CD4-positive, alpha-beta T cell (primary cell): ENCODE data around the gene HS2ST1. TPM values are rescaled to one million over a fixed set of nuclear protein-coding genes. Genes with fewer than 3 reads are reported as not detected.
"Not testable (repeated sequence)": the region's sequence is repeated elsewhere in the genome, so short reads cannot be mapped to it uniquely, and the experiment has no call there.

ENCODE experiments used
- ATAC-seq: fragments of 200-7000 bp; cut with Tn5 transposase; one replicate; pipeline ENCODE4 v1.10.0; 2022; ENCODE audit warnings: mild to moderate bottlenecking; ENCODE audit not compliant: poor library complexity
- CTCF ChIA-PET: fragments of 350-600 bp; sonication (Branson Sonifier 250); formaldehyde crosslinking; loops from one replicate; lab custom pipeline; 2021; ENCODE audit warnings: antibody characterized with exemption, inconsistent platforms; lab: Charles Lee
- POLR2A ChIA-PET: fragments of 350-600 bp; sonication (Branson Sonifier 250); formaldehyde crosslinking; loops from one replicate; lab custom pipeline; 2021; ENCODE audit warnings: antibody characterized with exemption, inconsistent platforms; lab: Charles Lee
- DNase-seq, 14 experiments: peaks; one replicate each; pipeline ENCODE4 v3.0.0-alpha.2; 2013 to 2020; ENCODE audit warnings: mixed read lengths in 2 of 14
- H3K27ac ChIP-seq, 2 donors: one replicate each; pipeline versions ENCODE4 v1.5.1 to v1.7.0; 2013; ENCODE audit warnings: low read length in 2 of 2, low read depth in 1 of 2, mild to moderate bottlenecking in 1 of 2
- H3K27me3 ChIP-seq, 2 experiments: 1 replicate in 1 of 2; 2 replicates in 1 of 2; pipeline versions ENCODE4 v1.6.1 to v1.7.0; 2013; ENCODE audit warnings: low read length in 2 of 2, control low read depth in 1 of 2, mild to moderate bottlenecking in 1 of 2, moderate library complexity in 1 of 2; ENCODE audit not compliant: insufficient read depth in 2 of 2, control insufficient read depth in 1 of 2
- H3K36me3 ChIP-seq: one replicate; pipeline ENCODE4 v1.6.1; 2013; ENCODE audit warnings: low read length, control low read depth; ENCODE audit not compliant: insufficient read depth
- H3K4me1 ChIP-seq: one replicate; pipeline ENCODE4 v1.6.1; 2013; ENCODE audit warnings: low read length, control low read depth; ENCODE audit not compliant: insufficient read depth
- H3K4me3 ChIP-seq: one replicate; pipeline ENCODE4 v1.5.1; 2013; ENCODE audit warnings: mild to moderate bottlenecking, low read length, moderate library complexity
- H3K9me3 ChIP-seq, 2 experiments: 1 replicate in 1 of 2; 2 replicates in 1 of 2; pipeline versions ENCODE4 v1.6.1 to v1.7.0; 2013; ENCODE audit warnings: low read length in 2 of 2, mild to moderate bottlenecking in 2 of 2, control low read depth in 1 of 2, moderate library complexity in 1 of 2; ENCODE audit not compliant: control insufficient read depth in 1 of 2, insufficient read depth in 1 of 2
- H3K27ac Mint-ChIP-seq: one replicate; pipeline ENCODE4 v1.8.0; 2020; ENCODE audit warnings: mixed read lengths
- H3K27me3 Mint-ChIP-seq: one replicate; pipeline ENCODE4 v1.8.0; 2021; ENCODE audit warnings: mixed read lengths
- H3K36me3 Mint-ChIP-seq: one replicate; pipeline ENCODE4 v1.8.0; 2021; ENCODE audit warnings: low read depth, mixed read lengths
- H3K4me1 Mint-ChIP-seq: one replicate; pipeline ENCODE4 v1.8.0; 2021; ENCODE audit warnings: low read depth, mixed read lengths
- H3K4me3 Mint-ChIP-seq: one replicate; pipeline ENCODE4 v1.8.0; 2020; ENCODE audit warnings: mild to moderate bottlenecking, mixed read lengths
- H3K9me3 Mint-ChIP-seq: one replicate; pipeline ENCODE4 v1.8.0; 2020; ENCODE audit warnings: mixed read lengths
- CTCF ChIP-seq: fragments of 200-600 bp; IDR thresholded peaks from one replicate; pipeline ENCODE4 v1.8.0; 2022; ENCODE audit warnings: antibody characterized with exemption, mild to moderate bottlenecking
- intact Hi-C, 2 experiments: fragments of 100-400 bp; cut with DNase I in 1 of 2; cut with micrococcal nuclease in 1 of 2; formaldehyde crosslinking; loops; one replicate each; pipeline versions ENCODE4 v1.15.1 to v1.9.0; 2023 to 2025; cut with DNase I, micrococcal nuclease
- total RNA-seq, 174 experiments: library from RNA in 2 of 174; stranded (reverse) in 2 of 174; gene quantifications; one replicate each; pipeline ENCODE4 v1.2.3 and lab custom pipeline; 2021 to 2026

The HS2ST1 gene
- total RNA-seq, 2 experiments from 2014 or later, result 6.7 to 6.9 TPM

- intact Hi-C loops, result no loop called here
- H3K27ac ChIP-seq, result no peak overlapping the region
- H3K4me1 ChIP-seq, result no peaks in the 10 kb centered on the region
- Mint-ChIP-seq H3K27me3 (no peaks in the 10 kb centered on the region), H3K36me3 (no peaks in the 10 kb centered on the region), H3K9me3 (no peaks in the 10 kb centered on the region), H3K27ac (no peak overlapping the region), H3K4me1 (peaks cover 9% of the 10 kb centered on the region), H3K4me3 (no peak overlapping the region)
- H3K36me3 ChIP-seq, result no peaks in the 10 kb centered on the region
- TF ChIP-seq CTCF, result no peak
- ATAC-seq (no peak), DNase-seq (no peak)
- ChIA-PET POLR2A (no interaction called here), CTCF (no interaction called here)
- H3K9me3 ChIP-seq, result no peaks in the 10 kb centered on the region
- no peaks in the 10 kb centered on the region for H3K27me3 ChIP-seq
- H3K4me3 ChIP-seq, result no peak overlapping the region
Observed at GRCh38 chr1:86976664-86977063, 62.2 kb downstream of the HS2ST1 start.

GRCh38 chr1:86981482-86982213 is 67.2 kb downstream of the HS2ST1 start:
- peaks cover 3% of the 10 kb centered on the region for H3K4me1 Mint-ChIP-seq
- ChIA-PET CTCF (no interaction called here), POLR2A (no interaction called here)
- intact Hi-C loops, result no loop called here
- Histone ChIP-seq H3K27me3 (no peaks in the 10 kb centered on the region), H3K9me3 (no peaks in the 10 kb centered on the region), H3K4me1 (no peaks in the 10 kb centered on the region), H3K27ac (no peak overlapping the region), H3K36me3 (no peaks in the 10 kb centered on the region), H3K4me3 (no peak overlapping the region)
- H3K36me3 Mint-ChIP-seq, result no peaks in the 10 kb centered on the region
- no peaks in the 10 kb centered on the region for H3K27me3 Mint-ChIP-seq
- ATAC-seq (no peak), DNase-seq (no peak)
- H3K9me3 Mint-ChIP-seq, result no peaks in the 10 kb centered on the region
- H3K27ac Mint-ChIP-seq, result no peak overlapping the region
- no peak for TF ChIP-seq CTCF
- H3K4me3 Mint-ChIP-seq, result no peak overlapping the region

GRCh38 chr1:86983677-86984076 is 69.2 kb downstream of the HS2ST1 start:
- DNase-seq, CTCF ChIA-PET, H3K36me3 Mint-ChIP-seq, ATAC-seq, H3K36me3 ChIP-seq, H3K27ac ChIP-seq, H3K4me1 ChIP-seq, H3K4me3 Mint-ChIP-seq, H3K4me1 Mint-ChIP-seq, intact Hi-C loops, H3K27ac Mint-ChIP-seq, H3K9me3 Mint-ChIP-seq, POLR2A ChIA-PET, H3K27me3 ChIP-seq, H3K4me3 ChIP-seq, H3K27me3 Mint-ChIP-seq, H3K9me3 ChIP-seq: not testable (repeated sequence)

- DNase-seq (no peak), ATAC-seq (no peak)
- Histone ChIP-seq H3K9me3 (no peaks in the 10 kb centered on the region), H3K27ac (no peak overlapping the region), H3K36me3 (no peaks in the 10 kb centered on the region), H3K4me1 (no peaks in the 10 kb centered on the region), H3K4me3 (no peak overlapping the region), H3K27me3 (no peaks in the 10 kb centered on the region)
- Mint-ChIP-seq H3K36me3 (peaks cover 10% of the 10 kb centered on the region), H3K27ac (no peak overlapping the region), H3K4me1 (peaks cover 3% of the 10 kb centered on the region), H3K4me3 (no peak overlapping the region), H3K9me3 (no peaks in the 10 kb centered on the region), H3K27me3 (no peaks in the 10 kb centered on the region)
- POLR2A ChIA-PET, result interaction anchor here (0.7 kb wide), 1 partner anchor 45 kb away, joined by 3 read pairs; no protein-coding TSS in a partner anchor
- TF ChIP-seq CTCF, result no peak
- intact Hi-C loops, result no loop called here
- CTCF ChIA-PET, result no interaction called here
Observed at GRCh38 chr1:86987446-86987845, 73.0 kb downstream of the HS2ST1 start.
